Endothelial cell of umbilical vein (primary cell): ENCODE results near the gene HEXA.

Source experiments
- EZH2 ChIP-seq: IDR thresholded peaks from 2 replicates; pipeline ENCODE4 v1.6.1; 2012; ENCODE audit warnings: borderline replicate concordance, low read depth, mild to moderate bottlenecking, moderate library complexity, low read length, inconsistent platforms; ENCODE audit not compliant: severe bottlenecking
- FOS ChIP-seq: IDR thresholded peaks from 2 replicates; pipeline ENCODE4 v1.6.1; 2011; ENCODE audit warnings: mild to moderate bottlenecking, low read length, moderate library complexity, borderline replicate concordance; ENCODE audit not compliant: insufficient read depth
- GATA2 ChIP-seq: IDR thresholded peaks from 2 replicates; pipeline ENCODE4 v1.7.0; 2011; ENCODE audit warnings: low read depth, mild to moderate bottlenecking, moderate library complexity, mixed read lengths, low read length; ENCODE audit not compliant: insufficient read length, insufficient read depth
- JUN ChIP-seq: IDR thresholded peaks from 2 replicates; pipeline ENCODE4 v1.6.1; 2011; ENCODE audit warnings: borderline replicate concordance, low read depth; ENCODE audit not compliant: insufficient read length, insufficient read depth
- MYC ChIP-seq: IDR thresholded peaks from one replicate; pipeline ENCODE4 v1.6.1; 2011; ENCODE audit warnings: mild to moderate bottlenecking, low read depth, low read length
- POLR2A ChIP-seq: IDR thresholded peaks from 2 replicates; pipeline ENCODE4 v1.6.1; 2012; ENCODE audit warnings: low read depth, mild to moderate bottlenecking, control low read depth, low read length
- POLR2AphosphoS5 ChIP-seq: IDR thresholded peaks from 2 replicates; pipeline ENCODE4 v1.6.1; 2012; ENCODE audit warnings: low read depth, mild to moderate bottlenecking, control low read depth, low read length, moderate library complexity; ENCODE audit not compliant: insufficient read depth
- TF ChIP-seq, protein P1 (sequence below), 2 donors: IDR thresholded peaks; 1 replicate in 1 of 2; 2 replicates in 1 of 2; pipeline ENCODE4 v1.5.1; 2011; ENCODE audit warnings: low read length in 2 of 2, mild to moderate bottlenecking in 2 of 2, moderate library complexity in 2 of 2, control low read depth in 1 of 2, inconsistent platforms in 1 of 2, low read depth in 1 of 2; ENCODE audit not compliant: insufficient read depth in 1 of 2; ENCODE audit errors: extremely low read depth in 1 of 2
- TF ChIP-seq, protein P2 (sequence below): IDR thresholded peaks from 2 replicates; pipeline ENCODE4 v1.6.1; 2011; ENCODE audit not compliant: insufficient read depth, insufficient read length

DNA sequence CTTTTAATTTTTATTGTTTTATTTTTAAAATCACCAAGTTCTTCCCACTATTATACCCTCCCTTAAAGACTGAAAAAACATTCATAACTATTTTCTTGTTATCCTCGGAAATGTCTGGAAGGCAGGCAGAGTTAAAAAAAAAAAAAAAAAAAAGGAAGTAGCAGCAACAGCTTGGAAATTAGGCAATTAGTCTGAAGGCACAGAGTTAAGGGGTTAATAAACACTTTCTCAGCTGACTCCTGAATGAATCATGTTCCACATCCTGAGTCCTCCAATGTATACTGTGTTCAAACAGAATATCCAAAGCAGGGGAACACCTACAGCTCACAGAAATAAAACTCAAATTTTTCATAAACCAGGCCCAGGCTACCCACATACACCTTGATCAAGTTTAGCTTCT lies 5.8 kb downstream of the HEXA start:
- peak; percentile 30 for TF ChIP-seq JUN
- TF ChIP-seq POLR2A = no peak
- TF ChIP-seq, protein P1, sequence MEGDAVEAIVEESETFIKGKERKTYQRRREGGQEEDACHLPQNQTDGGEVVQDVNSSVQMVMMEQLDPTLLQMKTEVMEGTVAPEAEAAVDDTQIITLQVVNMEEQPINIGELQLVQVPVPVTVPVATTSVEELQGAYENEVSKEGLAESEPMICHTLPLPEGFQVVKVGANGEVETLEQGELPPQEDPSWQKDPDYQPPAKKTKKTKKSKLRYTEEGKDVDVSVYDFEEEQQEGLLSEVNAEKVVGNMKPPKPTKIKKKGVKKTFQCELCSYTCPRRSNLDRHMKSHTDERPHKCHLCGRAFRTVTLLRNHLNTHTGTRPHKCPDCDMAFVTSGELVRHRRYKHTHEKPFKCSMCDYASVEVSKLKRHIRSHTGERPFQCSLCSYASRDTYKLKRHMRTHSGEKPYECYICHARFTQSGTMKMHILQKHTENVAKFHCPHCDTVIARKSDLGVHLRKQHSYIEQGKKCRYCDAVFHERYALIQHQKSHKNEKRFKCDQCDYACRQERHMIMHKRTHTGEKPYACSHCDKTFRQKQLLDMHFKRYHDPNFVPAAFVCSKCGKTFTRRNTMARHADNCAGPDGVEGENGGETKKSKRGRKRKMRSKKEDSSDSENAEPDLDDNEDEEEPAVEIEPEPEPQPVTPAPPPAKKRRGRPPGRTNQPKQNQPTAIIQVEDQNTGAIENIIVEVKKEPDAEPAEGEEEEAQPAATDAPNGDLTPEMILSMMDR (IDR thresholded peaks at IDR 0.05; ENCODE audit: extremely low read depth in 1 of 2, insufficient read depth in 1 of 2, low read depth in 1 of 2, low read length in 2 of 2) = no peak
- TF ChIP-seq, protein P2, sequence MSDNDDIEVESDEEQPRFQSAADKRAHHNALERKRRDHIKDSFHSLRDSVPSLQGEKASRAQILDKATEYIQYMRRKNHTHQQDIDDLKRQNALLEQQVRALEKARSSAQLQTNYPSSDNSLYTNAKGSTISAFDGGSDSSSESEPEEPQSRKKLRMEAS = no peak
- no peak for TF ChIP-seq POLR2AphosphoS5
- peak; percentile 62 for TF ChIP-seq FOS
- TF ChIP-seq EZH2 = no peak
- TF ChIP-seq MYC = no peak
- TF ChIP-seq GATA2 = no peak
